WTC11 (cell line): Measurements from ENCODE around the gene PSEN2. TPM values are rescaled to one million over a fixed set of nuclear protein-coding genes. Genes with fewer than 3 reads are reported as not detected.

Experiments used
- ATAC-seq: fragments of 200-7000 bp; cut with Tn5 transposase; 2 replicates; pipeline ENCODE4 v1.10.0; 2021; ENCODE audit warnings: mild to moderate bottlenecking, moderate library complexity
- CTCF ChIA-PET: fragments of 300-600 bp; sonication (Branson Sonifier 250); formaldehyde crosslinking; loops from one replicate; lab custom pipeline; 2021; ENCODE audit warnings: antibody characterized with exemption; lab: Charles Lee
- POLR2A ChIA-PET: fragments of 350-600 bp; sonication (Branson Sonifier 250); formaldehyde crosslinking; loops from one replicate; lab custom pipeline; 2021; ENCODE audit warnings: antibody characterized with exemption; lab: Charles Lee
- DNase-seq: peaks from one replicate; pipeline ENCODE4 v3.0.0; 2021; ENCODE audit warnings: low spot score
- H3K27ac Mint-ChIP-seq: 2 replicates; pipeline ENCODE4 v1.8.0; 2021; ENCODE audit warnings: mixed read lengths
- H3K27me3 Mint-ChIP-seq: 2 replicates; pipeline ENCODE4 v1.8.0; 2021; ENCODE audit warnings: low read depth, mild to moderate bottlenecking, moderate library complexity, mixed read lengths
- H3K36me3 Mint-ChIP-seq: 2 replicates; pipeline ENCODE4 v1.8.0; 2021; ENCODE audit warnings: mixed read lengths
- H3K4me1 Mint-ChIP-seq: 2 replicates; pipeline ENCODE4 v1.8.0; 2022; ENCODE audit warnings: mixed read lengths
- H3K4me3 Mint-ChIP-seq: 2 replicates; pipeline ENCODE4 v1.8.0; 2021; ENCODE audit warnings: mild to moderate bottlenecking, moderate library complexity, mixed read lengths
- H3K9me3 Mint-ChIP-seq: 2 replicates; pipeline ENCODE4 v1.8.0; 2021; ENCODE audit warnings: mixed read lengths
- AFF4 ChIP-seq: sonication (generic); formaldehyde crosslinking; IDR thresholded peaks from 2 replicates; pipeline ENCODE4 v1.8.1; 2023; ENCODE audit warnings: mild to moderate bottlenecking, missing genetic modification reagents, borderline replicate concordance
- EMX1 ChIP-seq: fragments of 250-450 bp; sonication (Bioruptor Pico); IDR thresholded peaks from 2 replicates; pipeline ENCODE4 v1.8.0; 2021; ENCODE audit warnings: mild to moderate bottlenecking
- ERG ChIP-seq: fragments of 250-450 bp; sonication (Bioruptor Pico); IDR thresholded peaks from 2 replicates; pipeline ENCODE4 v1.8.0; 2021; ENCODE audit warnings: mild to moderate bottlenecking
- FOXK1 ChIP-seq: sonication (generic); formaldehyde crosslinking; IDR thresholded peaks from 2 replicates; pipeline ENCODE4 v1.8.0; 2022; ENCODE audit warnings: mild to moderate bottlenecking, moderate library complexity, missing genetic modification reagents
- FOXP4 ChIP-seq: sonication (generic); formaldehyde crosslinking; IDR thresholded peaks from 2 replicates; pipeline ENCODE4 v1.8.0; 2022; ENCODE audit warnings: mild to moderate bottlenecking, missing genetic modification reagents
- KAT7 ChIP-seq: sonication (generic); formaldehyde crosslinking; IDR thresholded peaks from 2 replicates; pipeline ENCODE4 v1.8.1; 2023; ENCODE audit warnings: missing genetic modification reagents, mild to moderate bottlenecking, borderline replicate concordance
- NFYB ChIP-seq: sonication (generic); formaldehyde crosslinking; conservative IDR thresholded peaks from 2 replicates; pipeline ENCODE4 v1.8.0; 2022; ENCODE audit warnings: low read depth, missing genetic modification reagents
- NR1H2 ChIP-seq: sonication (generic); formaldehyde crosslinking; IDR thresholded peaks from 2 replicates; pipeline ENCODE4 v1.9.0; 2021; ENCODE audit warnings: mild to moderate bottlenecking, moderate library complexity, missing genetic modification reagents
- NR3C1 ChIP-seq: sonication (generic); formaldehyde crosslinking; conservative IDR thresholded peaks from 2 replicates; pipeline ENCODE4 v1.8.1; 2023; ENCODE audit warnings: low read depth, mild to moderate bottlenecking, missing genetic modification reagents
- OVOL2 ChIP-seq: fragments of 250-450 bp; sonication (Bioruptor Pico); IDR thresholded peaks from 2 replicates; pipeline ENCODE4 v1.9.0; 2021; ENCODE audit warnings: mild to moderate bottlenecking, borderline replicate concordance
- SMAD3 ChIP-seq: sonication (generic); formaldehyde crosslinking; IDR thresholded peaks from 2 replicates; pipeline ENCODE4 v1.8.0; 2022; ENCODE audit warnings: missing genetic modification reagents, mild to moderate bottlenecking, borderline replicate concordance
- TEAD1 ChIP-seq: sonication (generic); formaldehyde crosslinking; IDR thresholded peaks from 2 replicates; pipeline ENCODE4 v1.8.0; 2022; ENCODE audit warnings: mild to moderate bottlenecking, missing genetic modification reagents
- TP53 ChIP-seq: sonication (generic); formaldehyde crosslinking; IDR thresholded peaks from 2 replicates; pipeline ENCODE4 v1.8.1; 2023; ENCODE audit warnings: mild to moderate bottlenecking, missing genetic modification reagents
- USF2 ChIP-seq: sonication (generic); formaldehyde crosslinking; IDR thresholded peaks from 2 replicates; pipeline ENCODE4 v1.8.1; 2023; ENCODE audit warnings: mild to moderate bottlenecking, missing genetic modification reagents, moderate library complexity
- ZNF121 ChIP-seq: sonication (generic); formaldehyde crosslinking; IDR thresholded peaks from 2 replicates; pipeline ENCODE4 v1.8.0; 2023; ENCODE audit warnings: missing genetic modification reagents
- ZNF232 ChIP-seq: sonication (generic); formaldehyde crosslinking; IDR thresholded peaks from 2 replicates; pipeline ENCODE4 v1.8.0; 2022; ENCODE audit warnings: mild to moderate bottlenecking, missing genetic modification reagents
- ZNF281 ChIP-seq: sonication (generic); formaldehyde crosslinking; IDR thresholded peaks from 2 replicates; pipeline ENCODE4 v1.8.0; 2023; ENCODE audit warnings: mild to moderate bottlenecking, missing genetic modification reagents
- ZNF512 ChIP-seq: sonication (generic); formaldehyde crosslinking; IDR thresholded peaks from 2 replicates; pipeline ENCODE4 v1.8.1; 2022; ENCODE audit warnings: missing genetic modification reagents, borderline replicate concordance
- ZSCAN18 ChIP-seq: fragments of 250-450 bp; sonication (Bioruptor Pico); IDR thresholded peaks from 2 replicates; pipeline ENCODE4 v2.1.2; 2022; ENCODE audit warnings: mild to moderate bottlenecking, moderate library complexity
- total RNA-seq: library from RNA; stranded (reverse); gene quantifications from 3 replicates; pipeline ENCODE4 v1.2.3, GENCODE V29; 2021

Gene PSEN2
- total RNA-seq, 1 experiment from 2014 or later: 18.4 TPM

GRCh38 chr1:226892524-226892875 is 22.1 kb downstream of the PSEN2 start:
- Mint-ChIP-seq H3K27me3 (no peaks in the 10 kb centered on the region), H3K9me3 (no peaks in the 10 kb centered on the region), H3K4me3 (no peak overlapping the region), H3K4me1 (no peaks in the 10 kb centered on the region), H3K27ac (no peak overlapping the region), H3K36me3 (peaks cover 35% of the 10 kb centered on the region)
- ATAC-seq: no peak
- ChIA-PET CTCF (no interaction called here), POLR2A (no interaction called here)
- TF ChIP-seq FOXP4 (no peak), OVOL2 (CRISPR knock-in tag) (no peak), ZNF512 (CRISPR knock-in tag) (no peak), SMAD3 (CRISPR knock-in tag) (no peak), ZNF232 (no peak), TEAD1 (no peak), NR3C1 (CRISPR knock-in tag) (no peak), USF2 (CRISPR knock-in tag) (no peak), NFYB (CRISPR knock-in tag) (no peak), ZSCAN18 (CRISPR knock-in tag) (no peak), FOXK1 (CRISPR knock-in tag) (no peak), ERG (CRISPR knock-in tag) (no peak), EMX1 (CRISPR knock-in tag) (no peak)
- no peak for DNase-seq

GRCh38 chr1:226893936-226894335 is 23.5 kb downstream of the PSEN2 start:
- H3K36me3 Mint-ChIP-seq: peaks cover 28% of the 10 kb centered on the region
- CTCF ChIA-PET: no interaction called here
- ATAC-seq: no peak
- POLR2A ChIA-PET: no interaction called here
- no peaks in the 10 kb centered on the region for H3K9me3 Mint-ChIP-seq
- H3K4me1 Mint-ChIP-seq: no peaks in the 10 kb centered on the region
- no peaks in the 10 kb centered on the region for H3K27me3 Mint-ChIP-seq
- no peak for DNase-seq
- H3K27ac Mint-ChIP-seq: no peak overlapping the region
- no peak overlapping the region for H3K4me3 Mint-ChIP-seq
- TF ChIP-seq ZNF281 (CRISPR knock-in tag): no peak
- TF ChIP-seq SMAD3 (CRISPR knock-in tag): no peak
- TF ChIP-seq ZNF232: no peak
- no peak for TF ChIP-seq AFF4 (CRISPR knock-in tag)
- no peak for TF ChIP-seq KAT7 (CRISPR knock-in tag)
- TF ChIP-seq NR1H2 (CRISPR knock-in tag): no peak
- TF ChIP-seq ZNF512 (CRISPR knock-in tag): no peak
- no peak for TF ChIP-seq ZNF121 (CRISPR knock-in tag)
- TF ChIP-seq NFYB (CRISPR knock-in tag): no peak
- no peak for TF ChIP-seq TP53 (CRISPR knock-in tag)
